ENCODE data around the gene MMP28. TPM values are rescaled to one million over a fixed set of nuclear protein-coding genes. Genes with fewer than 3 reads are reported as not detected.

Gene MMP28
- total RNA-seq, 1 experiment from 2014 or later, result not detected

DNA sequence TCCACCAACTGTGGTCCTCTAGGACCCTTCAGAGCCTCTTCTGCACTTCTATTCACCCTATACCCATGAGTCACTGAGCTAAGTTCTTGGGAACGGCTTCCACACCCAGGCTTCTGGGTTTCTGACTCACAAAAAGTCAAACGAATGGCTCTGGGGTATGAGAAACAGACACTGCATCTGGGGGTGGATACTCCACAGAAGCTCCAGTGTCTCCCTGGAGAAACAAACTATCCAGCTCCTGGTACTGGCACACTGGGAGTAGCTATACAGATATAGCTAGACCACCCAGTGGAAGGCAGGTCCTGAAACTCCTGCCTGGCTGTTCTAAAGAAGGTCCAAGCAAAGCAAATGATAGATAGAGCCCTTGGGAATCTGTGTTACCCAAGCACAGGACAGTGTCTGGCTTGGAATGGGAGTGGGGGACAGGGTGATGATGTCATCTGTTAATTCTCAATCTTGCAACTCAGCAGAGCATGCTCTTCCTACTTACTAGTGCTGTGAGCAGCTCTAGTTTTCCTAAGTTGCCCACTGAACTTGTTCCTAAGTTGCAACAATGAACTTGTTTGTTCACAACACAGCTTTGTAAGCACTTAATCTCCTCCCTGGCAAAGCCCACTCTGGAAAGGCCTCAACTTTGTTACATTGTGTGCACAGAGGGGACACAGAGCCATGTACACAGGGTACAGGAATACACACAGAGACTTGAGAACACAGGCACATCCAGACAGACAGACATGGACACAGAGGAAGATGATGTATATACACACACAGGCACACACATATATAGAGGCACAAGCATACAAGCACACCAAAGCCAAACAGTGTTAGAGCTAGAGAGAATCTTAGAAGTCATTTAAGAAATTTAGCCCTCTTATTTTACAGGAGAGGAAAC lies 6.7 kb downstream of the MMP28 start:
- H3K23ac ChIP-seq (ENCODE audit: insufficient read length, low read depth, low read length), result no peak overlapping the region
- no peak overlapping the region for H4K8ac ChIP-seq (replicated peaks; ENCODE audit: insufficient read length, low read depth, low read length)
- H3K4me1 Mint-ChIP-seq, result peaks cover 6 to 19% of the 10 kb centered on the region in 2 experiments
- TF ChIP-seq CTCF (conservative IDR thresholded peaks at IDR 0.05), result no peak
- no peak overlapping the region for H3K14ac ChIP-seq (ENCODE audit: insufficient read depth, low read length)
- no peak overlapping the region for H2BK12ac ChIP-seq (ENCODE audit: insufficient read length, low read depth, low read length)
- no peak overlapping the region for H3K4me2 ChIP-seq (ENCODE audit: insufficient read depth, insufficient read length, low read length)
- DNase-seq, result no peak
- H3K9ac ChIP-seq (ENCODE audit: extremely low read depth, insufficient read length, low read length), result no peak overlapping the region
- no peak overlapping the region for H3K27ac ChIP-seq (ENCODE audit: insufficient read length, low read depth, low read length)
- no peak overlapping the region for H2AK5ac ChIP-seq (ENCODE audit: insufficient read length, low read length)
- no peaks in the 10 kb centered on the region for H3K79me1 ChIP-seq (ENCODE audit: insufficient read depth, low read depth, low read length, poor library complexity, severe bottlenecking)
- H3T11ph ChIP-seq (ENCODE audit: low read length), result no peak overlapping the region
- H3K56ac ChIP-seq (ENCODE audit: insufficient read length, low read depth, low read length), result no peak overlapping the region
- no CpG with 5 or more reads among the region's 2 CpGs for WGBS (ENCODE audit: extremely low coverage, insufficient read length, low lambda C conversion rate)
- no peak overlapping the region for H3K18ac ChIP-seq (ENCODE audit: insufficient read length, low read depth, low read length)
- no peak overlapping the region for H3K4ac ChIP-seq (ENCODE audit: low read depth, low read length)
- H4K5ac ChIP-seq (ENCODE audit: insufficient read length, low read depth, low read length), result no peak overlapping the region
- no peak overlapping the region for H2BK5ac ChIP-seq (ENCODE audit: insufficient read length, low read length)
- H3K23me2 ChIP-seq (ENCODE audit: insufficient read length, low read depth, low read length, poor library complexity, severe bottlenecking), result no peaks in the 10 kb centered on the region
- H3K4me3 Mint-ChIP-seq, result no peak overlapping the region; a peak in 1 of 5 replicates
- no peak overlapping the region for H2BK15ac ChIP-seq (ENCODE audit: low read depth, low read length)
- H3K79me2 ChIP-seq (ENCODE audit: insufficient read depth, low read length), result no peaks in the 10 kb centered on the region
- no peaks in the 10 kb centered on the region for H3K36me3 Mint-ChIP-seq (ENCODE audit: insufficient read depth in 1 of 3, low read depth in 3 of 3)
- H3K9me3 ChIP-seq (ENCODE audit: control insufficient read depth, low read depth, low read length), result no peaks in the 10 kb centered on the region
- H4K20me1 ChIP-seq (ENCODE audit: control insufficient read depth, insufficient read depth, insufficient read length), result no peaks in the 10 kb centered on the region
- 0 out of 2 replicates have a peak, but pooled peaks cover 2% of the 10 kb centered on the region for H3K4me1 ChIP-seq (ENCODE audit: insufficient read depth, low read length)
- H3K9me3 Mint-ChIP-seq, result no peaks in the 10 kb centered on the region
- no peak overlapping the region for H2BK20ac ChIP-seq (ENCODE audit: low read depth, low read length, poor library complexity, severe bottlenecking)
- H3K27me3 Mint-ChIP-seq (ENCODE audit: low read depth), result peaks cover 67% of the 10 kb centered on the region
- no peak overlapping the region for H4K91ac ChIP-seq (ENCODE audit: insufficient read length, low read depth, low read length)
- H2AFZ ChIP-seq (ENCODE audit: low read length), result no peak overlapping the region
- no peak overlapping the region for H3K27ac Mint-ChIP-seq
- H2BK120ac ChIP-seq (ENCODE audit: low read depth, low read length, poor library complexity, severe bottlenecking), result no peak overlapping the region
- peaks cover 4% of the 10 kb centered on the region for H3K27me3 ChIP-seq (ENCODE audit: insufficient read depth, low read length)

All from H9 (cell line).